LNCaP clone FGC (cell line): ENCODE measurements around the gene KIF2C.
A peak's percentile ranks its signal among the peaks of the same experiment; 100 is the strongest.
"Not testable (repeated sequence)": the region's sequence is repeated elsewhere in the genome, so short reads cannot be mapped to it uniquely, and the experiment has no call there.

Source experiments
- DNase-seq: peaks from one replicate; pipeline ENCODE4 v3.0.0-alpha.2; 2011; ENCODE audit warnings: low read depth
- H3K4me3 ChIP-seq: 2 replicates; pipeline ENCODE4 v1.5.1; 2011; ENCODE audit warnings: mild to moderate bottlenecking, low read depth, low read length, control low read depth
- CTCF ChIP-seq: IDR thresholded peaks from 2 replicates; pipeline ENCODE4 v1.5.1; 2012; ENCODE audit warnings: mild to moderate bottlenecking; ENCODE audit not compliant: control insufficient read depth, insufficient read depth; ENCODE audit errors: extremely low read depth

Gene KIF2C

GRCh38 chr1:44760876-44761275 is 21.2 kb downstream of the KIF2C start:
- no peak for DNase-seq
- no peak for TF ChIP-seq CTCF
- H3K4me3 ChIP-seq: no peak overlapping the region

- not testable (repeated sequence) for H3K4me3 ChIP-seq, DNase-seq
Observed at GRCh38 chr1:44766421-44766820, 26.8 kb downstream of the KIF2C start.

GRCh38 chr1:44775078-44775929 is 35.7 kb downstream of the KIF2C start, which contains the start of gene RPS8:
Gene RPS8, plus strand, starts transcription at chr1:44775540. Its CDS starts 57 bp downstream, at chr1:44775597.
- H3K4me3 ChIP-seq: peak within 1 kb of the TSS; percentile 98
- no peak for TF ChIP-seq CTCF
- peak; percentile 77 for DNase-seq

GRCh38 chr1:44775930-44776729 is 36.5 kb downstream of the KIF2C start:
- H3K4me3 ChIP-seq: peak overlapping the region; percentile 98
- DNase-seq: no peak
- TF ChIP-seq CTCF: no peak

- no peak for TF ChIP-seq CTCF
- H3K4me3 ChIP-seq: peak overlapping the region; percentile 98
- DNase-seq: no peak
Observed at GRCh38 chr1:44776730-44777068, 37.1 kb downstream of the KIF2C start.

GRCh38 chr1:44777547-44777946 is 37.9 kb downstream of the KIF2C start:
- DNase-seq: peak; percentile 51
- TF ChIP-seq CTCF: no peak
- H3K4me3 ChIP-seq: peak overlapping the region; percentile 98

- DNase-seq: no peak
- no peak for TF ChIP-seq CTCF
- peak overlapping the region; percentile 98 for H3K4me3 ChIP-seq
Observed at GRCh38 chr1:44777969-44778635, 38.5 kb downstream of the KIF2C start.
